ENCODE measurements around the gene GALNT6.

DNA sequence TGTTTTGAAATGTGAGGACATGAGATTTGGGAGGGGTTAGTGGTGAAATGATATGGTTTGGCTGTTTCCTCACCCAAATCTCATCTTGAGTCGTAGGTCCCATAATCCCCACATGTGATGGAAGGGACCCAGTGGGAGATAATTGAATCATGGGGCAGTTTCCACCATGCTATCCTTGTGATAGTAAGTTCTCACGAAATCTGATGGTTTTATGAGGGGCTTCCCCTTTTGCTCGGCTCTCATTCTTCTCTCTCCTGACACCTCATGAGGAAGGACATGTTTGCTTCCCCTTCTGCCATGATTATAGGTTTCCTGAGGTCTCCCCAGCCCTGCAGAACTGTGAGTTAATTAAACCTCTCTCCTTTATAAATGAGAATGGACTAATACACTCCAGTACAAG, 18.0 kb downstream of the GALNT6 start:
- TF ChIP-seq, protein P1, sequence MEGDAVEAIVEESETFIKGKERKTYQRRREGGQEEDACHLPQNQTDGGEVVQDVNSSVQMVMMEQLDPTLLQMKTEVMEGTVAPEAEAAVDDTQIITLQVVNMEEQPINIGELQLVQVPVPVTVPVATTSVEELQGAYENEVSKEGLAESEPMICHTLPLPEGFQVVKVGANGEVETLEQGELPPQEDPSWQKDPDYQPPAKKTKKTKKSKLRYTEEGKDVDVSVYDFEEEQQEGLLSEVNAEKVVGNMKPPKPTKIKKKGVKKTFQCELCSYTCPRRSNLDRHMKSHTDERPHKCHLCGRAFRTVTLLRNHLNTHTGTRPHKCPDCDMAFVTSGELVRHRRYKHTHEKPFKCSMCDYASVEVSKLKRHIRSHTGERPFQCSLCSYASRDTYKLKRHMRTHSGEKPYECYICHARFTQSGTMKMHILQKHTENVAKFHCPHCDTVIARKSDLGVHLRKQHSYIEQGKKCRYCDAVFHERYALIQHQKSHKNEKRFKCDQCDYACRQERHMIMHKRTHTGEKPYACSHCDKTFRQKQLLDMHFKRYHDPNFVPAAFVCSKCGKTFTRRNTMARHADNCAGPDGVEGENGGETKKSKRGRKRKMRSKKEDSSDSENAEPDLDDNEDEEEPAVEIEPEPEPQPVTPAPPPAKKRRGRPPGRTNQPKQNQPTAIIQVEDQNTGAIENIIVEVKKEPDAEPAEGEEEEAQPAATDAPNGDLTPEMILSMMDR (conservative IDR thresholded peaks at IDR 0.05 in 1 of 2, IDR thresholded peaks at IDR 0.05 in 1 of 2; ENCODE audit: extremely low read depth in 1 of 2, insufficient read depth in 1 of 2, low read depth in 1 of 2, low read length in 2 of 2): no peak
- TF ChIP-seq EZH2 (IDR thresholded peaks at IDR 0.05; ENCODE audit: borderline replicate concordance, low read length): no peak

Data from mammary epithelial cell (primary cell).